Heart left ventricle (tissue), 16 donors: ENCODE data around the gene HGF. TPM values are rescaled to one million over a fixed set of nuclear protein-coding genes. Genes with fewer than 3 reads are reported as not detected.

Experiments used
- ATAC-seq, 4 donors: fragments of 200-7000 bp; cut with Tn5 transposase; one replicate each; pipeline ENCODE4 v1.9.1; 2020 to 2022; ENCODE audit warnings: moderate library complexity in 4 of 4, mild to moderate bottlenecking in 3 of 4, moderate number of reproducible peaks in 1 of 4
- DNase-seq, 5 donors: peaks; one replicate each; pipeline ENCODE4 v3.0.0-alpha.2; 2020
- H3K27ac ChIP-seq, 12 donors: fragments of 200-600 bp; sonication (generic) in 4 of 12; one replicate each; pipeline versions ENCODE4 v1.5.0 to v1.8.0; 2016 to 2022; ENCODE audit warnings: mild to moderate bottlenecking in 2 of 12
- H3K27me3 ChIP-seq, 9 donors: fragments of 200-600 bp; sonication (generic) in 2 of 9; one replicate each; pipeline versions ENCODE4 v1.5.1 to v1.8.0; 2016 to 2022; ENCODE audit warnings: mild to moderate bottlenecking in 3 of 9
- H3K36me3 ChIP-seq, 9 donors: fragments of 200-600 bp; sonication (generic) in 2 of 9; one replicate each; pipeline versions ENCODE4 v1.5.0 to v1.8.0; 2018 to 2022; ENCODE audit warnings: mild to moderate bottlenecking in 2 of 9
- H3K4me1 ChIP-seq, 12 donors: fragments of 200-600 bp; sonication (generic) in 4 of 12; one replicate each; pipeline versions ENCODE4 v1.5.0 to v1.8.0; 2016 to 2022; ENCODE audit warnings: mild to moderate bottlenecking in 3 of 12
- H3K4me3 ChIP-seq, 12 donors: fragments of 200-600 bp; sonication (generic) in 4 of 12; one replicate each; pipeline versions ENCODE4 v1.5.0 to v1.8.0; 2017 to 2022; ENCODE audit warnings: mild to moderate bottlenecking in 9 of 12, moderate library complexity in 4 of 12
- H3K9me3 ChIP-seq, 12 donors: fragments of 200-600 bp; sonication (generic) in 4 of 12; one replicate each; pipeline versions ENCODE4 v1.5.0 to v1.8.0; 2016 to 2022; ENCODE audit warnings: mild to moderate bottlenecking in 1 of 12
- POLR2A ChIP-seq, 2 donors: fragments of 450-650 bp; IDR thresholded peaks; one replicate each; pipeline ENCODE4 v1.6.1; 2017; ENCODE audit warnings: antibody characterized with exemption in 2 of 2, mild to moderate bottlenecking in 2 of 2, moderate library complexity in 2 of 2
- WGBS, 4 donors: extraction: QIAGEN DNeasy Blood & Tissue Kit in 2 of 4; methylation state at CpG; one replicate each; pipeline versions ENCODE4 v1.1.5 to v1.1.7; 2013 to 2018; 5-methylcytosine and 5-hydroxymethylcytosine counted together
- intact Hi-C, 10 donors: fragments of 100-400 bp; cut with DNase I; formaldehyde crosslinking; loops; one replicate each; pipeline versions ENCODE4 v1.11.1 to v1.14.2; 2022
- polyA plus RNA-seq, 2 donors: library from polyadenylated mRNA; stranded (reverse); fragments of 200-250 nt; gene quantifications; one replicate each; pipeline ENCODE4 v1.2.3, GENCODE V29; 2013
- total RNA-seq, 9 donors: library from RNA; depleted of rRNA in 2 of 9; stranded (reverse); fragments of >200 nt in 2 of 9; fragmentation: NEBNext Ultra II Directional in 3 of 9; extraction: Animal tissue kit (Norgen Biotek cat#: 25700) in 3 of 9; gene quantifications; one replicate each; pipeline versions ENCODE4 v1.1.0 to v1.2.4, GENCODE V29; 2016 to 2023
- TF ChIP-seq, protein P1 (sequence below), 12 donors: fragments of 200-600 bp; sonication (generic) in 4 of 12; IDR thresholded peaks; one replicate each; pipeline versions ENCODE4 v1.5.0 to v1.8.0; 2018 to 2022; ENCODE audit warnings: antibody characterized with exemption in 12 of 12, mild to moderate bottlenecking in 5 of 12
- donor health status: ischemic (EF 13 %, LVEDD 7.1; RV severe dilation, severe dysfunction).
- donor health status: healthy with polysubstance abuse.
- donor health status: DM: no; HTN: yes; CAD: no.
- donor health status: DM: no; HTN: no; CAD: no.
- donor health status: ischemic (EF 25% LVEDD 6.9; RV normal size, moderate dysfunction).
- donor health status: ischemic (EF 25% LVEDD 5.7; RV mildly dilated, moderate dysfunction).
- donor health status: healthy.
- donor health status: DM: yes; HTN: yes; CAD: no.
- donor health status: ischemic (EF 35%, LVEDD 5.7; RV mildly dilated, moderate dysfunction).
- donor health status: nonischemic (EF 11% LVEDD 7.7; RV severe dilation, severe dysfunction).
- donor health status: DM: yes; HTN: yes; CAD: no.
- donor health status: PGD.
- donor health status: ischemic (EF 29% LVEDD 5.4; RV normal size, mild dysfunction).
- donor health status: nonischemic (EF 23%, LVEDD 6.1; RV moderate dilation, normal function).

The HGF gene
- total and polyA plus RNA-seq, 11 donors, result 0.42 to 16.1 (median 3.3) TPM

DNA sequence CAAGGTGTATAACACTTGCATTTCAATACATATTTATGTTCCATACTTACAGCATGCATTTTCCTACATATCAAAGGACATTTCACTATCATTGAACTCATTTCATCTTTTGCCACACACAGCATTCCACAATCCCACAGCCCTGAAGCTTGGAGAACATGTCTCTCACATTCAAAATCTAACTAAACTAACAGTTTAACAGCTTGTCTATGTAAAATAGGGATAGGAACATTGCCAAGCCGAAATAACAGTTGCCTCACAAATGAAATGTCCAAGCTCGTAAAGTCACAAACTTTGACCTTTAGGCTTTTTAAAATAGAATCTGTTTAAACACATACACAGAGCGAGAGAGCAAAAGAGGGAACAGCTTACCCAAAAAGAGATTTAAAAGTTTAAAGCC lies 65.3 kb downstream of the HGF start:
- 50 to 70% (median 60%) methylated on average over 3 of the region's 3 CpGs for WGBS, 4 donors
- intact Hi-C loops, result no loop called here
- no peak overlapping the region for H3K27ac ChIP-seq
- no peaks in the 10 kb centered on the region for H3K9me3 ChIP-seq
- H3K4me1 ChIP-seq, result peaks cover 0 to 11% (median 0%) of the 10 kb centered on the region in 12 donors
- DNase-seq (no peak), ATAC-seq (no peak)
- TF ChIP-seq, protein P1, sequence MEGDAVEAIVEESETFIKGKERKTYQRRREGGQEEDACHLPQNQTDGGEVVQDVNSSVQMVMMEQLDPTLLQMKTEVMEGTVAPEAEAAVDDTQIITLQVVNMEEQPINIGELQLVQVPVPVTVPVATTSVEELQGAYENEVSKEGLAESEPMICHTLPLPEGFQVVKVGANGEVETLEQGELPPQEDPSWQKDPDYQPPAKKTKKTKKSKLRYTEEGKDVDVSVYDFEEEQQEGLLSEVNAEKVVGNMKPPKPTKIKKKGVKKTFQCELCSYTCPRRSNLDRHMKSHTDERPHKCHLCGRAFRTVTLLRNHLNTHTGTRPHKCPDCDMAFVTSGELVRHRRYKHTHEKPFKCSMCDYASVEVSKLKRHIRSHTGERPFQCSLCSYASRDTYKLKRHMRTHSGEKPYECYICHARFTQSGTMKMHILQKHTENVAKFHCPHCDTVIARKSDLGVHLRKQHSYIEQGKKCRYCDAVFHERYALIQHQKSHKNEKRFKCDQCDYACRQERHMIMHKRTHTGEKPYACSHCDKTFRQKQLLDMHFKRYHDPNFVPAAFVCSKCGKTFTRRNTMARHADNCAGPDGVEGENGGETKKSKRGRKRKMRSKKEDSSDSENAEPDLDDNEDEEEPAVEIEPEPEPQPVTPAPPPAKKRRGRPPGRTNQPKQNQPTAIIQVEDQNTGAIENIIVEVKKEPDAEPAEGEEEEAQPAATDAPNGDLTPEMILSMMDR (IDR thresholded peaks at IDR 0.05), result no peak
- no peak for TF ChIP-seq POLR2A (IDR thresholded peaks at IDR 0.05)
- no peak overlapping the region for H3K4me3 ChIP-seq
- no peaks in the 10 kb centered on the region for H3K27me3 ChIP-seq
- H3K36me3 ChIP-seq, result peaks cover 0 to 26% (median 0%) of the 10 kb centered on the region in 9 donors

DNA sequence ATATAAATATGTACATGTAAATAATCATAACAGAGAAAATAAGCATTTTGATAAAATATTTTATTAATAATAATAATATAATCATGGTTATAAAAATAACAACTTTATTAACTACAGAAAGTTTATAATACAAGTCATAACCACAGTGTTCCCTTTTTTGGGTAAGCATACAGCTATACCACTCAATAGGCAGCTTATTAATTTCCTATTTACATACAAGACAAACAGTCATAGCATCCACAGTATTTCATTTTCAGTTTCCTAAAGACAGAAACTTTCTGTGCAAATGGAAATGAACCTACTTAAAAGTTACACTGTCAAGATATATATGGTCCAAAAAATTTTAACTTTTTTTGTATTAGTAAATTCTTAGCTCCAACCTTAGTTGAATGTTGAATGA lies 70.9 kb downstream of the HGF start:
- Histone ChIP-seq H3K36me3 (peaks cover 0 to 11% (median 0%) of the 10 kb centered on the region in 9 donors), H3K27me3 (no peaks in the 10 kb centered on the region), H3K4me1 (no peaks in the 10 kb centered on the region), H3K27ac (no peak overlapping the region), H3K4me3 (no peak overlapping the region), H3K9me3 (no peaks in the 10 kb centered on the region)
- DNase-seq (no peak), ATAC-seq (no peak)
- intact Hi-C loops, result no loop called here
- TF ChIP-seq POLR2A (IDR thresholded peaks at IDR 0.05), result no peak
- TF ChIP-seq, protein P1 (IDR thresholded peaks at IDR 0.05), result no peak

DNA sequence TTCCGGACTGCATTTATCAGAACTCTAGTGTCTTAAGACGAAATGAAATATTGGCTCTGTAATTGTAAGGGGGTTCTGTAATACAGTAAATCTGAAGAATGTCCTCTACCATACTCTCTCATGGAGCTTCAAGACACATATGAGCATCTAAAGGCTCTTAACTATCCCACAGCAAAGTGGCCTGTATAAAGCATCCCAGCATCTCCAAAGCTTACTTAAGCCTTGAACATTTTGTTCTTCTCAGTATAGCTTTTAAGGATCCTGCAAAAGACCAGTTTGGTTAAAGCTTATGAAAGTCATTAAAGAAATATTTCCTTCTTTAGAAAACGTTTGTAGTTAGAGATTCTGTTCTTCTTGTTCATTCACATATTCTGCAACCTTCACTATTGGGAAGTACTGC lies 75.1 kb downstream of the HGF start:
- Histone ChIP-seq H3K27me3 (no peaks in the 10 kb centered on the region), H3K36me3 (no peaks in the 10 kb centered on the region), H3K27ac (no peak overlapping the region), H3K4me3 (no peak overlapping the region), H3K9me3 (no peaks in the 10 kb centered on the region), H3K4me1 (peaks cover 0 to 10% (median 0%) of the 10 kb centered on the region in 12 donors)
- DNase-seq (no peak), ATAC-seq (no peak)
- intact Hi-C loops, result no loop called here
- WGBS, 4 donors, result 60 to 76% (median 71%) methylated on average over 3 of the region's 3 CpGs
- no peak for TF ChIP-seq POLR2A (IDR thresholded peaks at IDR 0.05)
- TF ChIP-seq, protein P1 (IDR thresholded peaks at IDR 0.05), result no peak

DNA sequence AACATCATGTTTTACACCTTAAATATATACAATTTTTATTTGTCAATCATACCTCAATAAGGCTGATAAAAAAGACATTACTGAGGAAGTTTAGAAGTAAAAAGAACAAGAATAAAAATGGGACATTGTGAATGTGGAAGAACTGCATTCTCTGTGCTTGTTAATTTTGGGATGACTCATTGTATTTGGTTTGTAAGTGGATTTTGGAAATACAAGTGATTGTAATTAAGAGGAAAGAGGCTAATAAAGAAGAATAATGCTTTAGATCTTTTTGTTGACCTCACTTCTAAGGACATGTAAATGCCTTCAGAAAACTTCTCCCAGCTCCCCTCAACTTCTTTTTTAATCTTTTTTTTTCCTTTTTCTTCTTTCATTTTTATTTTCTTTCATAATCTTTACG lies 76.0 kb downstream of the HGF start:
- WGBS, 4 donors, result 83 to 96% (median 85%) methylated on average over 1 of the region's 1 CpG
- H3K36me3 ChIP-seq, result no peaks in the 10 kb centered on the region
- DNase-seq, result no peak
- no peak overlapping the region for H3K27ac ChIP-seq
- ATAC-seq, result no peak
- no peaks in the 10 kb centered on the region for H3K27me3 ChIP-seq
- no peaks in the 10 kb centered on the region for H3K9me3 ChIP-seq
- no peak for TF ChIP-seq POLR2A (IDR thresholded peaks at IDR 0.05)
- no peak overlapping the region for H3K4me3 ChIP-seq
- intact Hi-C loops, result no loop called here
- H3K4me1 ChIP-seq, result peaks cover 0 to 10% (median 0%) of the 10 kb centered on the region in 12 donors

DNA sequence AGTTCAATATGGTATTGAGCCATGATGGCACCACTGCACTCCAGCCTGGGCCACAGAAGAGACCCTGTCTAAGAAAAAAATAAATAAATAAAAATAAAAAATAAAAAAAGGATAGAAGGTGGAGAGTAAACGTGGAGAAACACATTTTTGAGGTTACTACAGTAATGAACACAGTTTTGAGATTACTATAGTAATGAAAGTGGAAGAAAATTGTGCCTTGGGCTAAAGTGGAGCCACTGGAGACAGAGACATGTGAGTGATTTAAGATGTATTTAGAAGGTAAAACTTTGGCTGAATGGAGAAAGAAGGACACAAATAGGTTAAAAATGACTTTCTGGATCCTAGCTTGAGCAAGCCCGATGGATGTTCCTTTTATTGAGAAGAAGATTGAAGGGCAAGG lies 76.8 kb downstream of the HGF start:
- Histone ChIP-seq H3K9me3 (no peaks in the 10 kb centered on the region), H3K4me1 (peaks cover 0 to 15% (median 0%) of the 10 kb centered on the region in 12 donors), H3K27me3 (no peaks in the 10 kb centered on the region), H3K27ac (no peak overlapping the region), H3K36me3 (no peaks in the 10 kb centered on the region), H3K4me3 (no peak overlapping the region)
- TF ChIP-seq, protein P1 (IDR thresholded peaks at IDR 0.05), result no peak
- TF ChIP-seq POLR2A (IDR thresholded peaks at IDR 0.05), result no peak
- WGBS, 4 donors, result 83 to 88% (median 85%) methylated on average over 2 of the region's 2 CpGs
- DNase-seq (no peak), ATAC-seq (no peak)
- intact Hi-C loops, result no loop called here
